ENCODE data around the gene SRI.
"Not testable (repeated sequence)": the region's sequence is repeated elsewhere in the genome, so short reads cannot be mapped to it uniquely, and the experiment has no call there.

The SRI gene

GRCh38 chr7:88219781-88220747 lies at the start of gene SRI:
Gene SRI, minus strand, starts transcription at chr7:88220038. Its CDS starts 12 bp downstream, at chr7:88220026.
- peak; percentile 91 for DNase-seq

- DNase-seq: no peak
Measured at GRCh38 chr7:88269586-88269985, 49.7 kb upstream of the SRI start.

- DNase-seq: no peak
Measured at GRCh38 chr7:88268858-88269257, 49.0 kb upstream of the SRI start.

- DNase-seq: no peak
Measured at GRCh38 chr7:88268051-88268450, 48.2 kb upstream of the SRI start.

GRCh38 chr7:88267421-88267820 lies 47.6 kb upstream of the SRI start:
- no peak for DNase-seq

GRCh38 chr7:88264987-88265386 lies 45.1 kb upstream of the SRI start:
- DNase-seq: not testable (repeated sequence)

GRCh38 chr7:88262562-88262961 lies 42.7 kb upstream of the SRI start:
- DNase-seq: no peak

GRCh38 chr7:88260719-88261118 lies 40.9 kb upstream of the SRI start:
- no peak for DNase-seq

- DNase-seq: no peak
Measured at GRCh38 chr7:88259656-88260380, 40.0 kb upstream of the SRI start.

- DNase-seq: not testable (repeated sequence)
Measured at GRCh38 chr7:88258296-88258695, 38.5 kb upstream of the SRI start.

GRCh38 chr7:88256906-88257305 lies 37.1 kb upstream of the SRI start:
- DNase-seq: no peak

- no peak for DNase-seq
Measured at GRCh38 chr7:88254721-88255424, 35.0 kb upstream of the SRI start.

- no peak for DNase-seq
Measured at GRCh38 chr7:88253640-88254039, 33.8 kb upstream of the SRI start.

GRCh38 chr7:88244258-88244657 lies 24.4 kb upstream of the SRI start:
- no peak for DNase-seq

- DNase-seq: peak; percentile 30
Measured at GRCh38 chr7:88243345-88243909, 23.6 kb upstream of the SRI start.

- DNase-seq: no peak
Measured at GRCh38 chr7:88239852-88240251, 20.0 kb upstream of the SRI start.

- DNase-seq: no peak
Measured at GRCh38 chr7:88233828-88234227, 14.0 kb upstream of the SRI start.

- no peak for DNase-seq
Measured at GRCh38 chr7:88230646-88231045, 10.8 kb upstream of the SRI start.

- DNase-seq: no peak
Measured at GRCh38 chr7:88229302-88229995, 9.6 kb upstream of the SRI start.

GRCh38 chr7:88226886-88227516 lies 7.2 kb upstream of the SRI start:
- DNase-seq: no peak

GRCh38 chr7:88226201-88226600 lies 6.4 kb upstream of the SRI start:
- no peak for DNase-seq

Measured in right hindlimb (tissue), 1 donor.